ENCODE data around the gene CHRNA1.
"Not testable (repeated sequence)": the region's sequence is repeated elsewhere in the genome, so short reads cannot be mapped to it uniquely, and the experiment has no call there.

Gene CHRNA1

GRCh38 chr2:174711206-174711605 is 53.1 kb downstream of the CHRNA1 start:
- DNase-seq: no peak

GRCh38 chr2:174709416-174710004 is 54.8 kb downstream of the CHRNA1 start:
- not testable (repeated sequence) for DNase-seq

GRCh38 chr2:174708713-174709112 is 55.6 kb downstream of the CHRNA1 start:
- no peak for DNase-seq

- no peak for DNase-seq
Observed at GRCh38 chr2:174705321-174705720, 59.0 kb downstream of the CHRNA1 start.

DNA sequence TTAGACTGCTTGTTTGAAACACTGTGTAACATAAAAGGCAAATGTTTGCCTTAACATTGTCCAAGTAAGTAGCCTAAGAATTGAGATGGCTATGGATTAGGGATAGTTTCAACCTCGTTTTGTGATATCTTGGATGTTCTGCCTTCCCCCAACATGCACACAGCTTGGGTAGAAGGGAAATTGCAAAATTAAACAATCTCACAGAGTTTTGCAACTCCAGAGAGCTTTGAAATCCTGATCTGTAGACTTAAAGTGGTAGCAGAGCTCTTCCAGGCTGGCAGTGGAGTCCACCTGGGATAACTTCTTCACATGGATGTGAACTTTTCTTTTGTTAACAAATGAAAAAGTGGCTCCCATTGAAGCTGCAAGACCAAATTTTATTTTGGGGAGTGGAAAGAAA is 59.6 kb downstream of the CHRNA1 start:
- DNase-seq: no peak

DNA sequence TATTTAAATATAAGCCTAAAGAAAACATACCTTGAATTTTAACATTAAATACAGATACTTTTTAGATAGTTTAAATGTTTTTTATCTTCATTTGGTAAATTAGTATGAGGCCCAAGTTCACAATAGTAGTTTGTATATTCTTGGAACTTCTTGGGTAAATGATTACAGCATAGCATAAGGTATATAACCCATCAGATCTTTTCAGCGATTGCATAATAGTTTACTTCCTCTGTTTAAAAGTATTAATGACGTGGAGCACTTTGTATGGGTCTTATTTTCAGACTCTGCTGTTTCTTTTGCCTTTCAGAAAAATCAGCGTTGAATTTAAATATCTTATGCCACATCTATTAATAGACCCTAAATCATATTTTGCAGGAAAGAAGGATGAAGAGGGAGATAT is 60.2 kb downstream of the CHRNA1 start:
- no peak for DNase-seq

- DNase-seq: no peak
Observed at GRCh38 chr2:174703430-174703829, 60.8 kb downstream of the CHRNA1 start.

DNA sequence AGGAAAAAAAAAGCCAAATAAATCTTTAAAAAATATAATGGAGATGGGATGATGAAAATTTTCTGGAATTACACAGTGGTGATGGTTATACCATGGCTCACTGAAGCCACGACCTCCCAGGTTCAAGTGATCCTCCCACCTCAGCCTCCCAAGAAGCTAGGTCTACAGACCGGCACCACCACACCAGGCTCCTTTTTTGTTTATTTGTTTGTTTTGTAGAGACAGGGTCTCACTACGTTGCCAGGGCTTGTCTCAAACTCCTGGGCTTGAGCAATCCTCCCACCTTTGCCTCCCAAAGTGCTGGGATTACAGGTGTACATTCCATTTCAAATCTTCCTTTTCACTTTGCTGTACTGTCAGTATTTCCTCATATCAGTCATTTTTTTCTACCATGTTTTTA is 61.7 kb downstream of the CHRNA1 start:
- no peak for DNase-seq

DNA sequence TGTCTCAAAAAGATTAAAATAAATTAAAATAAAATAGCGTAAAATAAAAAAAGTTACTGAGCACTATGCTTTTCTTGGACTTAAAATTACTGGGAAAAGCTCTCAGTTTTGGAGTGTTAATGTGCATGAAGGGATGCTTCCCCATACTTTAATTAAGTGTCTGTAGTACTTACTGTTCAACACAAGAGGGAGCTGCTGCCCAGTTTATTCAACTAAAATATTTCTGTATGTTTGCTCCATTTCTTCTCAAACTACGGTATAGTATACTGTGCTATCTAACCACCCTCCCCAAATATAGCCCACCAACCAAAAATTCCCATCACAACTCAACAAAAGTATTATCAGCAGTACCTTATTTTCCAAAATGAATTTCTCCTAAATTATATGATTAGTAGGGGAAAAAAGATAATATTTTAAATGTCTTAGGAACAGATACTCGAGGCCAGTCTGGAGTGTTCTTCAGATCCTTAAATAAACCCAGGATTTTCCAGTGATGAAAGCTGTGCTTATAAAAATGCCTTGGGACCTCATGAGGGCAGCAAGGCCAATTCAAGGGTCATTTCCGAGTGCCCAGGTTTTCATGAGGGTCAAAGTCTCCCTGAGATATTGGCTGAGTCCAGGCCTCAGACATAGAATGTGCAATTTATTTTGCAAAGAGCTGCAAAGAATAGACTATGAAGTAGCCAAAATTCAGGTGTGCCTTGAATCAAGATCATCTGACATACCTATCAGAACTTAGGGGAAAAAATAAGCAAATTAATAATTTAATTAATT is 64.1 kb downstream of the CHRNA1 start:
- DNase-seq: no peak
